ENCODE measurements around the gene ZNF639.

ZNF639 gene

DNA sequence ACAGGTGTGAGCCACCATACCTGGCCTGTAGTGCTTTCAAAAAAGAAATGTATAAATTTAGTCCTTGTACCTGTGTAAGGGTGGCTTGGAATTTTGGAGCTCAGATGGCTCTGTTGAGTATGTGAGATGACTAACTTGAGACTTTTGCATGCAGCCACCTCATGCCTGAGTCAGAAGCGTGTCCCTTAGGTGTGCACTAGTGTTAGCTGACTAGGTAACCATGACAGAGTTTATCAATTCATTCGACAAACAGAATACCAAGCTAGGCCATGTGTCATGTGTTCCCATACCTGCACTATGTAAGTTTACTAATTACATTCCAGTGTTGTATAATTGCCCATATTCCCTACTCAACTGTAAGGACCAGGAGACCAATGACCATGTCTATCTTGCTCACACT is 4.0 kb upstream of the ZNF639 start:
- DNase-seq = no peak

DNA sequence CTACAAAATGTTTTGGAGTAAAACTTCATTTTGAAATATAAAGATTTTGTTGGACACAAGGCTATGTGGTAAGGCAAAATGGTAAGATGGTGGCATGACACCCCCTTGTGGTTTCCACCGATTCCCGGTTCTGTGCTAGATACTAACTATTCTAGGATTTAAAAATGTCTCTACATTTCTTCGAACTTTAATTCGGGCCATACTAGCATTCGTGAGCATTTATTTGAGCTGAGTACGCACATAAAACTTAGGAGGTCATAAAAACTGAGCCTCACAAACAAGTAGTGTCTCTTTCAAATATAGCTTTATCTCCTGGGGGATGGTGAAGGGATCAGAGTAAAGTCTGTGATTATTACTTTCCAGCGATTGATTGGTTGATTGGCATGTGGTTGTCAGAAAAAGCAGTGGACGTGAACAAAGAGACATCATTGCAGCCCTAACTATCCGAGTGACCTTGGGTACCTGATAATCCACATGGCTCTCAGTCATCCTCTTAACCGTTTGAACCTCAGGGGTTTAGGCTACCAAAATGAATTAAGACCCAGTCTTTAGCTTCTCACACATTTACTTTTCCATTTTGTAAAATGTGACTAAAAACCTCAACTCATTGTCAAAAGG is 1.1 kb upstream of the ZNF639 start:
- peak; percentile 16 for DNase-seq

DNA sequence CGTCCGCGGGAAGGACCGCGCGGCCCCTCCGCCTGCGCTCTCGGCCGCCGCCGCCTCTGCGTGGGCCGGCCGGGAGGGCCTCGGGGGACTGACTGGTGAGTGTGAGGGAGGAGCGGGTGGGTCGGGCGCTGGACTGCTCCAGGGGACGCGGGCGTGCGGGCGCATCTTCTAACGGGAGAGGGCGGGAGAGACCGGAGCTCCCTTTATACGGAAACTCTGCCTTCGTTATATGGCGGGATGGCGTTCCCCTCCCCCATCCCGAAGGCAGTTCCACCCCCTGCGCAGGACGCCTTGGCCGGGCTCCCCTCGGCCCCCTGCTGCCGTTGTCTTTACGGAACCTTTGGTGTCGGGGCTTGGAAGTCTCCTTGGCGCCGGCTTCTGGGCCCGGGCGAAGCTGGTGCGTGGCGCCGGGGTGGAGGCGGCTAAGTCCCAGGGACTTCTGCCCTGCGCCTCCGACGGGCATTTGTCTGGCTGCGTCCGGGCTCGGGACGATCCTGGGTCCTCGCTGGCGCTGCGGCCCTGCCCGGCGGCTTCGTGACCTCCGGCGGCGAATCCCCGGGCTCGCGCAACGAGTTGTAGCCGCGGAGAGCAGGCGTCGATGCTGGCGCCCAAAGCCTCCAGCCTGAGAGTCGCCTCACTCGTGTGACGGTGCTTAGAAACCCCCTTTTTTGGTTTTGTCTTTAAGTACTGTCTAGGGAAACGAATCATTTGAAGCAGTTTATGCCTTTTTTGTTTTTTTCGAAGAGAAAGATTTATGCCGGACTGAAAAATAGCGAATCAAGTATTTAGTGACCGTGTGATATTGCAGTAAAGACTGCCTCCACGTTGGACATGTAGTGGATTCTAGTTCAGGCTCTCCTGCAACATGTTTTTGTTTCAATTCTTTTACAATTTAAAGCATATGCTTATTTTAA is 623 bp downstream of the ZNF639 start:
- DNase-seq = peak; percentile 71

DNA sequence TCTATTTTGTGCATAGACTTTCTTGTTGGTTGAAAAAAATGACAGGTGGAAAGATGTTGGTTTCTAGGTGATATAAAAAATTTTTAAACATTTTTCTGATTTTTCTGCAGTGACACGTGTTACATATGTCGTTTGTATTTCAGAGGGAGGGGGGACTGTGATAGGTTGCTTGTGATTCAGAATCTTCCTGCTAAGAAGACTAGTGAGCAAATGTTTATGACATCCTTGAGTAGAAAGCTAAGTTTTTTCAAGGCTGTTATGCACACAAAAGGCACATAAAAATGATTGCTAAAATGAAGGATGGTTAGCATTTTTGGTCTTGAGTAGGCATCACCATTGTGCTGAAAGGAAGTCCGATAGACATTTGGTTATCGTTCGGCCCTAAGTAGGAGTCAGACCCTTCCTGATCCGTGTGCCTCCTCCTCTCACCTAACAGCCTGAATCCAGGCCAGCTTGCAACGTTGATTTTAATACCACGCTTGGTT is 1.5 kb downstream of the ZNF639 start:
- DNase-seq = no peak

DNA sequence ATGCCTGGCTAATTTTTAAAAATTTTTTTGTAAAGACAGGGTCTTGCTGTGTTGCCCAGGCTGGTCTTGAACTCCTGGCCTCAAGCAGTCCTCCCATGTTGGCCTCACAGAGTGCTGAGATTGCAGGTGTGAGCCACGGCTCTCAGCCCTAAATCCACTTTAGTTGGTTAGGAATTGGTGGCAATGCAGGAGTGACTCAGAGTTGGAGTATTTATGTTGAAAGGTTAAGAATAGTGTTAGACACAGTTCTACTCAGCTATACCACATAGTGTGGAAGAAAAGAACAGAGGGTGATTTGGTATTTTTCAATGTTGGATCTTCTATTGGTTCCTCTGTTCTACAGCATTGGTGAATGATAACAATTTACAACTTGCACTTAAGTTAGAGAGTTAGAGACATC is 7.6 kb downstream of the ZNF639 start:
- DNase-seq = no peak

DNA sequence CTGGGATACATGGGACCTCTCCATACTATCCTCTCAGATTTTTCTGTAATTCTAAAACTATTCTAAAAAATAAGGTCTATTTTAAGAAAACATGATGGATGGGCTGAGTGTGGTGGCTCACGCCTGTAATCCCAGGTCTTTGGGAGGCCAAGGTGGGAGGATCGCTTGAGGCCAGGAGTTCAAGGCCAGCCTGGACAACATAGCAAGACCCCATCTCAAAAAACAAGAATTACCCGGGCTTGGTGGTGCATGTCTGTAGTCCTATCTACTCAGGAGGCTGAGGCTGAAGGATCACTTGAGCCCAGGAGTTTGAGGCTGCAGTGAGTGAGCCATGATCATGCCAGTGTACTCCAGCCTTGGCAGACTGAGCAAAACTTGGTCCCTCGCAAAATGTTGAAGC is 9.4 kb downstream of the ZNF639 start:
- no peak for DNase-seq

DNA sequence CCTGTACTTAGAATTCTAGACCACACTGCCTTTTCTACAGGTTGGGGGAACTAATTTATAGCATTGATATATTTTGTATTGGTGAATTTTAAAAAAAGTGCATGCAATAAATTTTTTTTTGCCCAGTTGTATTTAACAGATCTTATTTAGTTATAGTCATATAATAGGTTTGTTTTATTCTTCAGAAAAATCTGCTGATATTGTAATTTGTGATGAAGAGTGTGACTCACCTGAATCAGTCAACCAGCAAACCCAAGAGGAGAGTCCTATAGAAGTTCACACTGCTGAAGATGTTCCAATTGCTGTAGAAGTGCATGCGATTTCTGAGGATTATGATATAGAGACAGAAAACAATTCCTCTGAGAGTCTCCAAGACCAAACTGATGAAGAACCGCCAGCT is 10.3 kb downstream of the ZNF639 start:
- no peak for DNase-seq

DNA sequence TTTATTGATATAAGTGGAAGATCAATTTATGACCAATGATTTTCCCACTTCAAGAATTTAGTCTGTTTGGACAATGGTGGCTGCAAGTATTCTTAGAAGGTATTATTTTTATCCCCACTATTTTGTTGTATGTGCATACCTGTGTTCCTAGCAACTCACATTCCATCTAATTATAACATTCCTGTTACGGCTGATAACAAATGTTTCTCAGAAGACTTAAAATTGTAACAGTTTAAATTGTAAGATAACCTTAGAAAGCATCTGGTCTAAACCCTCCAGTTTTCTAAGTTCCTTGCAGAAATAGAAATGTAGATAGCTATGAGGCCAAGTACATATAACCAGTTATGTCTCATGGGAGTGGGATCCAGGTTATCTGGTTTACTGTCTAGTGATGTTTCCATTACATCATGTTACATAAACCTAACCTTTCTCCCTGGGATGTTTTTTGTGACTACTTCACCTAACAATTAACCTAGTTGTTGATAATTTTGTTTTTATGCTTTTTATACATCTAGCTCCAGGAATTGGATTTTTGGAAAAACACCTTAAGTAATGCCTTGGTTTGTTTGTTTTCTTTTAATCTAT is 13.6 kb downstream of the ZNF639 start:
- no peak for DNase-seq

DNA sequence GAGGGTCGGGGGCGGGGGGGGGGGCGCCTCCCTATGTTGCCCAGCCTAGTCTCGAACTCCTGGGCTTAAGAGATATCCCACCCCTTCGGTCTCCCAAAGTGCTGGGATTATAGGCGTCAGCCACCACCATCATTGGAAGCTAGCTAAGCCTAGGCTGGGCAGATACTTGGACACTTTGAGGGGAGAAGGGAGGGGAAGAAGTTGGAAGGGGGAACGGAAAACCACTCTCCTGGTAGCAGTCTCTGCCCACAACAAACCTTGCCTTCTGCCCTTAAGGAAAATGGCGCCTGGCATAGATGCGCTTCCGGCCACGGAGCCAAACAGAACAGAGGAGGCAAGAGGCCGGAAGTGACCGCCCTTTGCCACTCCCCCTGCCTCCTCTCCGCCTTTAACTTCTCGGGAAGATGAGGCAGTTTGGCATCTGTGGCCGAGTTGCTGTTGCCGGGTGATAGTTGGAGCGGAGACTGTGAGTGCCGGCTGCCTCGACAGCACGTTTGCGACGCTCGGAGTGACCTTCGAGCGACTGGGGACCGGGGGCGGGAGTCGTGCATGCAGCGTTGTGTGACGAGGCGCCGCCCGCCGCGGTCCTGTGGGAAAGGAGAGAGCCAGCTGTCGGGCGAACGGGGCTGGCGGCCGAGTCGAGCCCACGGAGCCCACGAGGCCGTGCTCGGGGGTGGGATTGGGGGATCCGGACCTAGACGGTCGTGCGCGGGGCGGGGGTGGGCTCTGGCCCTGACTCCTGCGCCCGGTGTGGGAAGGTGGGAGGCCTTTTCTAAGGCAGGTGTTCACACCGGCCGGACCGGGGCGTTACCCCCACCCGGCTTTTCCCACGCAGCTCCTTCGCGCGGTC is 24.7 kb downstream of the ZNF639 start, which contains the start of gene MFN1:
Gene MFN1, plus strand, starts transcription at position 365 of the 850 bp plus-strand sequence. CDS start 1,143 bp downstream, outside the sequence.
- peak; percentile 99 for DNase-seq

DNA sequence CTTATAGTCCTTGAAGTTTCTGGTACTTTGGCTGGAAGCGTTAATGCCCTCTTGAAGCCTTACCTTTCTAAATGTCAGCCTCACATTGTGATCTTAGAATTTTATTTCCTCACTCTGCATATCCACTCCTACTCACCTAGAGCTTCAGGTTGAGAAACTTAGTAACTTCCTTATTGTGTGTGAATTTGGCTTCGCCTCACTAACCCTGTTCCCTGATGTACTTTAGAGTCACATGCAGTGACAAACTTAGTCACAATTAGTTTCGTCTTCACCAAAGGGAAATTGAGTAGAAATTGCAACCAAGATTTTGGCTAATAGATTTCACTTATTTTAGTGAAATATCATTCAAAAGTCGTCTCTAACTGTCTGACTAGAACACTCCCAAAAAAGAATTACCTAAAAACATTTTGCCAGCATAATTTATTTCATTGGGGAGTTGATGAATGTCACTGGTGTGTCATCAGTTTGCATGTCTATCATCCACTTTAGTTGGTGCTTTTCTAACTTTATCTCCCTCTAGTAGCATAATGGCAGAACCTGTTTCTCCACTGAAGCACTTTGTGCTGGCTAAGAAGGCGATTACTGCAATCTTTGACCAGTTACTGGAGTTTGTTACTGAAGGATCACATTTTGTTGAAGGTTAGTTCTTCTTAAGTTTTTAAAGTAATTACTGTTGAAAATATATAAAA is 25.6 kb downstream of the ZNF639 start:
- DNase-seq = no peak

DNA sequence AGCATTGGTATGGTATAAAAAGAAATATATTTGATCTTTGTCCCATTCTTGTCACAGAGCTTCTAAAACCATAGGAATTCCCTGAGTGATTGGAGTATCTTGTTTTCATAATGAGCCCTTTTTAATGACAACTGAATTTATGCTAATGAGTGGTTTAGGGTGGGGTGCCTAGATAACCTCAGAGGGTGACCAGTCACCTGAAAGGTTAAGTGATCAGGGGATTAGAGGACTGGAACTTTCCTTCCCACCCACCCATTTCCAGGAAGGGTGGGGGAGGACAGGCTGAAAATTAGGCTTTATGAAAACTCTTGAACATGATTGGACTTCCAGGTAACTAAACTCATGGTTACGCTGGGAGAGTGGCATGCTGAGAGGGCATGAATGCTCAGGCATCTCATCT is 33.2 kb downstream of the ZNF639 start:
- DNase-seq = no peak

DNA sequence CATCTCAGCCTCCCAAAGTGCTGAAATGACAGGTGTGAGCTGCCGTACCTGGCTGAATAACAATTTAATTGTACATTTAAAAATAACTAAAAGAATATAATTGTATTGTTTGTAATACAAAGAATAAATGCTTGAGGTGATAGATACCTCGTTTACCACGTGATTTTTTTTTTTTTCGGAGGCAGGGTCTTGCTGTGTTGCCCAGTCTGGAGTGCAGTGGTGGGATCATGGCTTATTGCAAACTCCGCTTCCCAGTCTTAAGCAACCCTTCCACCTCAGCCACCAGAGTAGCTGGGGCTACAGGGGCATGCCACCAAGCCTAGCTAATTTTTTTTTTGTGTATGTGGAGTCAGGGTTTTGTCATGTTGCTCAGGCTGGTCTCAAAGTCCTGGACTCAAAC is 40.5 kb downstream of the ZNF639 start:
- no peak for DNase-seq

DNA sequence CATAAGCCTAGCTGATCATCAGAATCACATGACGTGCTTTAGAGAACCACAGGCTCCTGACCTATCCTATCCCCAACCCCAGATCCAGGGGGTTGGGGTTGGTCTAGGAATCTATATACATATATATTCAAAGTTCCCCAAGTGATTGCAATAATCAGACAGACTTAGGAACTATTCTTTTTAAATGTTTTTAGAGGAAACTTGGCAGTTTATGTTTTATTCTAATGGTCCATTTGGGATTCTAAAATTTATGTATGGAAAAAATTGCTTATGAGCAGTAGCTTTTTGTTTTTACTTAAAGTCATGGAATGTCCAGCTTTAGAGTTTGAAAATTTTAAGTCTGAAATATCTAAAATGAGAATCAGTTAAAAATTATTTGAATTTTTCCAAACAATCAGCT is 46.8 kb downstream of the ZNF639 start:
- no peak for DNase-seq

DNA sequence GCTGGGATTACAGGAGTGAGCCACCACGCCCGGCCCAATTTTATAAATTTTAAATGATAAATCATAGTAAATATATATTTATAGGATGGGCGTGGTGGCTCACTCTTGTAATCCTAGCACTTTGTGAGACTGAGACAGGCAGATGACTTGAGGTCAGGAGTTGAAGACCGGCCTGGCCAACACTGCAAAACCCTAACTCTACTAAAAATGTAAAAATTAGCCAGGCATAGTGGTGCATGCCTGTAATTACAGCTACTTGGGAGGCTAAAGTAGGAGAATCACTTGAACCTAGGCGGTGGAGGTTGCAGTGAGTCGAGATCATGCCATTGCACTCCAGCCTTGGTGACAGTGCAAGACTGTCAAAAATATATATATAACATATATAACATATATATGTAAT is 51.1 kb downstream of the ZNF639 start:
- no peak for DNase-seq

DNA sequence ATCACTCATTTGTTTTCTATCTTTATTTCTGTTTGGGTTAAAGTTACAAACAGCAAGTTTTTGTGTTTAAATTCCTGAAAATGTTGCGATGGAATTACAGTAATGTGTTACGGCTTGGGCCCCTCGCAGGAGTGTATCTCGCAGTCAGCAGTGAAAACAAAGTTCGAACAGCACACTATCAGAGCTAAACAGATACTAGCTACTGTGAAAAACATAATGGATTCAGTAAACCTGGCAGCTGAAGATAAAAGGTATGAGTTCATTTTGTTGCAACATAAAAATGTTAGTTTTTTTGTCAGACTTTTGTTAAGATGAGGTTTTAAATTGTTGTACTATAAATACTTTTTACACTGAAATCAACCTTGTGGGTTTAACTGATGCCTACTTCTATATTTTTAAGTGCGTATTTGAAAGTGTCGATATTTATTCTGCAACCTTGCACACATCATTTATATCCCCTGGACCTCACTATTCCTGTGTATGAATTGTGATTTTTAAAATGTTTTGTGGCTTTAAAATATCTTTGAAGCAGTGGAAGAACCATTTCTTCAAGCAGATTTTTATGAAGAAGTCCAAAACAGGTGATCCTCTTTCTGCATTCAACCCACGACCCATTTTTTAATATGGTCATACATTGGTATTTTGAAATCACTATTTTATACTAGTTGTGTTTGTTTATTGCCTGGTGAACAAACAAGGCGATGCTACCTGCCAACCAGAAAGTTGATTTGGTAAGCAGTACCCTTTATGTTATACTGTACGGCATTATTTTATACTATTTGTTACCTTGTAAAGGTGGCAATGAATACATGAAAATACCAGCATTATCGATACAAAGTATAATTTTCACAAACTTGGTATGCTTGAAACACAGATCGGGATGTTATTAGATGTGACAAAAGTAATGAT is 52.5 kb downstream of the ZNF639 start:
- no peak for DNase-seq

DNA sequence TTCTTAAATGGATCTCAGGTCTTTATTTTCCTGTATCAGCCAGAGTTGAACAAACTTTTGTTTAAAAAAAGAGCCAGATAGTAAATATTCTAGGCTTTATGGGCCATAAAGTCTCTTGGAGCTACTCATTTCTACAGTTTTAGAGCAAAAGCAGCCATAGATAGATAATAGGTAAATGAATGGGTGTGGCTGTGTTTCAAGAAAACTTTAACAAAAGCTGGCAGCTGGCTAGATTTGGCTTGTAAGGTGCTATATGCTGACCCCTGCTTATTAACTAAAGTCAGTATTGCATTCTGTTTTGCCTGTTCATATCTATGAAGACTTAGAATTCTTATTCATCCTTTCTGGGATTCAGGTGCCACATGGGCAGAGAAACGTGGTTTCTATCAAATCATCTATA is 53.6 kb downstream of the ZNF639 start:
- no peak for DNase-seq

Data from NCI-H1105 (cell line).